Mesenchymal stem cell (in vitro differentiated cells and primary cell): ENCODE data around the gene MTMR12.

Experiments used
- DNase-seq: peaks from one replicate; pipeline ENCODE4 v3.0.0-alpha.2; 2013
- H2AFZ ChIP-seq: one replicate; pipeline ENCODE4 v1.6.1; 2013; ENCODE audit warnings: low read depth, mild to moderate bottlenecking, control low read depth, inconsistent platforms, low read length, moderate library complexity
- H2AK5ac ChIP-seq: 2 replicates; pipeline ENCODE4 v1.6.1; 2013; ENCODE audit warnings: low read length, moderate library complexity, mild to moderate bottlenecking, inconsistent platforms; ENCODE audit not compliant: severe bottlenecking
- H2BK120ac ChIP-seq: one replicate; pipeline ENCODE4 v1.6.1; 2013; ENCODE audit warnings: low read depth, mild to moderate bottlenecking, inconsistent platforms, low read length, moderate library complexity
- H2BK12ac ChIP-seq, 2 experiments: one replicate each; pipeline ENCODE4 v1.6.1; 2013; ENCODE audit warnings: inconsistent platforms in 2 of 2, low read length in 2 of 2, mild to moderate bottlenecking in 2 of 2, moderate library complexity in 2 of 2, control low read depth in 1 of 2
- H2BK15ac ChIP-seq: one replicate; pipeline ENCODE4 v1.6.1; 2013; ENCODE audit warnings: mild to moderate bottlenecking, low read depth, inconsistent platforms; ENCODE audit not compliant: poor library complexity, severe bottlenecking
- H2BK5ac ChIP-seq: 2 replicates; pipeline ENCODE4 v1.6.1; 2013; ENCODE audit warnings: low read depth, mild to moderate bottlenecking, low read length, control low read depth, inconsistent platforms; ENCODE audit not compliant: poor library complexity, severe bottlenecking
- H3K14ac ChIP-seq, 2 experiments: one replicate each; pipeline ENCODE4 v1.6.1; 2013; ENCODE audit warnings: inconsistent platforms in 2 of 2, low read length in 2 of 2, control low read depth in 1 of 2, mild to moderate bottlenecking in 1 of 2, moderate library complexity in 1 of 2
- H3K18ac ChIP-seq, 2 experiments: one replicate each; pipeline ENCODE4 v1.6.1; 2013; ENCODE audit warnings: inconsistent platforms in 2 of 2, low read length in 2 of 2, control low read depth in 1 of 2, low read depth in 1 of 2, mild to moderate bottlenecking in 1 of 2
- H3K23ac ChIP-seq, 2 experiments: one replicate each; pipeline ENCODE4 v1.6.1; 2013; ENCODE audit warnings: inconsistent platforms in 2 of 2, low read length in 2 of 2, mild to moderate bottlenecking in 2 of 2, moderate library complexity in 2 of 2, control low read depth in 1 of 2
- H3K27ac ChIP-seq: 2 replicates; pipeline ENCODE4 v1.5.1; 2013; ENCODE audit warnings: mild to moderate bottlenecking, moderate library complexity, low read length, control low read depth, inconsistent platforms; ENCODE audit not compliant: poor library complexity, severe bottlenecking
- H3K27me3 ChIP-seq, 2 experiments: 2 replicates each; pipeline versions ENCODE4 v1.6.1 to v1.7.0; 2013; ENCODE audit warnings: low read length in 2 of 2, mild to moderate bottlenecking in 2 of 2, moderate library complexity in 2 of 2, control low read depth in 1 of 2, inconsistent platforms in 1 of 2; ENCODE audit not compliant: control insufficient read depth in 1 of 2, insufficient read depth in 1 of 2
- H3K36me3 ChIP-seq, 2 experiments: 2 replicates each; pipeline versions ENCODE4 v1.6.1 to v1.7.0; 2013; ENCODE audit warnings: low read length in 2 of 2, control low read depth in 1 of 2, inconsistent platforms in 1 of 2, low read depth in 1 of 2, mild to moderate bottlenecking in 1 of 2; ENCODE audit not compliant: insufficient read depth in 2 of 2, control insufficient read depth in 1 of 2
- H3K4ac ChIP-seq, 2 experiments: one replicate each; pipeline ENCODE4 v1.6.1; 2013; ENCODE audit warnings: inconsistent platforms in 2 of 2, low read length in 2 of 2, mild to moderate bottlenecking in 2 of 2, moderate library complexity in 2 of 2, control low read depth in 1 of 2, low read depth in 1 of 2
- H3K4me1 ChIP-seq: 2 replicates; pipeline ENCODE4 v1.6.1; 2013; ENCODE audit warnings: low read depth, low read length, control low read depth; ENCODE audit not compliant: control insufficient read depth, insufficient read depth
- H3K4me2 ChIP-seq: 2 replicates; pipeline ENCODE4 v1.6.1; 2013; ENCODE audit warnings: low read length, mild to moderate bottlenecking, inconsistent platforms; ENCODE audit not compliant: poor library complexity, severe bottlenecking
- H3K4me3 ChIP-seq, 2 experiments: 2 replicates each; pipeline versions ENCODE4 v1.5.1 to v1.7.0; 2013; ENCODE audit warnings: low read length in 2 of 2, mild to moderate bottlenecking in 2 of 2, control low read depth in 1 of 2, low read depth in 1 of 2; ENCODE audit not compliant: insufficient read depth in 1 of 2
- H3K79me1 ChIP-seq: replicated peaks from 2 replicates; pipeline ENCODE4 v1.6.1; 2013; ENCODE audit warnings: mild to moderate bottlenecking, control low read depth, low read length, inconsistent platforms; ENCODE audit not compliant: poor library complexity, severe bottlenecking
- H3K9ac ChIP-seq: 2 replicates; pipeline ENCODE4 v1.7.0; 2013; ENCODE audit warnings: mild to moderate bottlenecking, low read length, moderate library complexity
- H3K9me3 ChIP-seq: 2 replicates; pipeline ENCODE4 v1.7.0; 2013; ENCODE audit warnings: mild to moderate bottlenecking, low read length; ENCODE audit not compliant: control insufficient read depth
- H4K8ac ChIP-seq: one replicate; pipeline ENCODE4 v1.6.1; 2013; ENCODE audit warnings: inconsistent platforms, mild to moderate bottlenecking, low read length, moderate library complexity
- H4K91ac ChIP-seq: one replicate; pipeline ENCODE4 v1.6.1; 2013; ENCODE audit warnings: mild to moderate bottlenecking, low read length, inconsistent platforms
- WGBS: methylation state at CpG from one replicate; pipeline ENCODE4 v1.1.7; 2013; ENCODE audit warnings: mixed read lengths; 5-methylcytosine and 5-hydroxymethylcytosine counted together

The MTMR12 gene

GRCh38 chr5:32357658-32358057, 44.9 kb upstream of the MTMR12 start:
- Histone ChIP-seq H3K14ac (no peak overlapping the region), H3K9ac (no peak overlapping the region), H2AFZ (no peak overlapping the region), H2BK120ac (no peak overlapping the region), H3K79me1 (peaks cover 12% of the 10 kb centered on the region), H3K4me2 (no peak overlapping the region), H3K4ac (no peak overlapping the region), H4K8ac (no peak overlapping the region), H3K4me1 (no peaks in the 10 kb centered on the region), H3K23ac (no peak overlapping the region), H3K36me3 (peaks cover 25 to 89% of the 10 kb centered on the region in 2 experiments), H2BK12ac (no peak overlapping the region), H4K91ac (no peak overlapping the region), H3K27ac (no peak overlapping the region), H2AK5ac (no peak overlapping the region), H2BK15ac (no peak overlapping the region), H3K4me3 (no peak overlapping the region), H3K27me3 (no peaks in the 10 kb centered on the region), H3K9me3 (no peaks in the 10 kb centered on the region), H2BK5ac (no peak overlapping the region), H3K18ac (no peak overlapping the region)
- no peak for DNase-seq

GRCh38 chr5:32355686-32356085, 42.9 kb upstream of the MTMR12 start:
- Histone ChIP-seq H3K4me3 (no peak overlapping the region), H2BK12ac (no peak overlapping the region), H3K18ac (no peak overlapping the region), H3K14ac (no peak overlapping the region), H3K79me1 (peaks cover 7% of the 10 kb centered on the region), H3K27ac (no peak overlapping the region), H3K23ac (no peak overlapping the region), H2BK15ac (no peak overlapping the region), H3K4me1 (no peaks in the 10 kb centered on the region), H3K4me2 (no peak overlapping the region), H3K9ac (no peak overlapping the region), H3K27me3 (no peaks in the 10 kb centered on the region), H3K9me3 (no peaks in the 10 kb centered on the region), H3K36me3 (peaks cover 20 to 70% of the 10 kb centered on the region in 2 experiments), H4K8ac (no peak overlapping the region), H2AFZ (no peak overlapping the region), H3K4ac (no peak overlapping the region), H4K91ac (no peak overlapping the region), H2BK120ac (no peak overlapping the region), H2BK5ac (no peak overlapping the region), H2AK5ac (no peak overlapping the region)
- WGBS: 83% methylated on average over 2 of the region's 4 CpGs
- no peak for DNase-seq

- H3K14ac ChIP-seq: no peak overlapping the region
- H4K91ac ChIP-seq: no peak overlapping the region
- H3K23ac ChIP-seq: no peak overlapping the region
- no peak overlapping the region for H2BK12ac ChIP-seq
- no peak overlapping the region for H3K9ac ChIP-seq
- WGBS: 97% methylated on average over 9 of the region's 9 CpGs
- no peak overlapping the region for H2BK120ac ChIP-seq
- no peak overlapping the region for H2AFZ ChIP-seq
- no peak overlapping the region for H3K4me3 ChIP-seq
- H3K4me2 ChIP-seq: no peak overlapping the region
- H3K4ac ChIP-seq: no peak overlapping the region
- H3K27me3 ChIP-seq: no peaks in the 10 kb centered on the region
- H3K9me3 ChIP-seq: peaks cover 2% of the 10 kb centered on the region
- H2AK5ac ChIP-seq: no peak overlapping the region
- H3K18ac ChIP-seq: no peak overlapping the region
- H2BK5ac ChIP-seq: no peak overlapping the region
- H3K4me1 ChIP-seq: no peaks in the 10 kb centered on the region
- peaks cover 3% of the 10 kb centered on the region for H3K79me1 ChIP-seq
- DNase-seq: no peak
- H3K27ac ChIP-seq: no peak overlapping the region
- H4K8ac ChIP-seq: no peak overlapping the region
- H3K36me3 ChIP-seq: peaks cover 15 to 51% of the 10 kb centered on the region in 2 experiments
- H2BK15ac ChIP-seq: no peak overlapping the region
Observed at GRCh38 chr5:32353420-32353819, 40.7 kb upstream of the MTMR12 start.

GRCh38 chr5:32352685-32353084, 39.9 kb upstream of the MTMR12 start:
- Histone ChIP-seq H3K4ac (no peak overlapping the region), H3K9me3 (peaks cover 5% of the 10 kb centered on the region), H4K91ac (no peak overlapping the region), H3K4me1 (no peaks in the 10 kb centered on the region), H2AK5ac (no peak overlapping the region), H3K9ac (no peak overlapping the region), H2BK5ac (no peak overlapping the region), H2BK120ac (no peak overlapping the region), H4K8ac (no peak overlapping the region), H3K4me3 (no peak overlapping the region), H3K36me3 (peaks cover 10 to 45% of the 10 kb centered on the region in 2 experiments), H3K4me2 (no peak overlapping the region), H3K23ac (no peak overlapping the region), H3K14ac (no peak overlapping the region), H3K79me1 (peaks cover 3% of the 10 kb centered on the region), H3K27me3 (no peaks in the 10 kb centered on the region), H2AFZ (no peak overlapping the region), H3K18ac (no peak overlapping the region), H3K27ac (no peak overlapping the region), H2BK12ac (no peak overlapping the region), H2BK15ac (no peak overlapping the region)
- over 99% methylated on average over 8 of the region's 8 CpGs for WGBS
- DNase-seq: no peak
